HG03469 (cell line): ENCODE results near the gene HELZ2.

ENCODE experiments used
- ATAC-seq: cut with Tn5 transposase; IDR thresholded peaks from one replicate; pipeline ENCODE4 v1.9.1; 2021; ENCODE audit warnings: mild to moderate bottlenecking, moderate library complexity, moderate number of reproducible peaks; ENCODE audit not compliant: unreplicated experiment

The HELZ2 gene

GRCh38 chr20:63525185-63525584 is 48.9 kb downstream of the HELZ2 start:
- no peak for ATAC-seq
